Smooth muscle cell (in vitro differentiated cells): ENCODE measurements around the gene FZD1. TPM values are rescaled to one million over a fixed set of nuclear protein-coding genes. Genes with fewer than 3 reads are reported as not detected.

Experiments used
- DNase-seq: peaks from one replicate; lab custom pipeline; 2025; ENCODE audit not compliant: unreplicated experiment; lab: John Stamatoyannopoulos, UW
- H2AFZ ChIP-seq: fragments of 200-600 bp; sonication (generic); 2 replicates; pipeline ENCODE4 v1.6.0; 2016; ENCODE audit warnings: antibody characterized with exemption, low read depth, mild to moderate bottlenecking
- H3F3A ChIP-seq: fragments of 200-600 bp; sonication (generic); 2 replicates; pipeline ENCODE4 v1.6.0; 2017; ENCODE audit warnings: antibody characterized with exemption, low read depth
- H3K27ac ChIP-seq: fragments of 200-600 bp; sonication (generic); 2 replicates; pipeline ENCODE4 v1.5.1; 2016; ENCODE audit warnings: low read depth, mild to moderate bottlenecking
- H3K27me3 ChIP-seq: fragments of 200-600 bp; sonication (generic); 2 replicates; pipeline ENCODE4 v1.6.1; 2016; ENCODE audit warnings: low read depth, mild to moderate bottlenecking
- H3K36me3 ChIP-seq: fragments of 200-600 bp; sonication (generic); 2 replicates; pipeline ENCODE4 v1.5.1; 2016; ENCODE audit warnings: low read depth
- H3K4me1 ChIP-seq: fragments of 200-600 bp; sonication (generic); 2 replicates; pipeline ENCODE4 v1.5.1; 2016; ENCODE audit warnings: low read depth
- H3K4me2 ChIP-seq: fragments of 200-600 bp; sonication (generic); 2 replicates; pipeline ENCODE4 v1.6.0; 2016; ENCODE audit warnings: mild to moderate bottlenecking
- H3K4me3 ChIP-seq: fragments of 200-600 bp; sonication (generic); 2 replicates; pipeline ENCODE4 v1.5.1; 2016; ENCODE audit warnings: mild to moderate bottlenecking
- H3K79me2 ChIP-seq: fragments of 200-600 bp; sonication (generic); 2 replicates; pipeline ENCODE4 v1.6.0; 2016; ENCODE audit warnings: low read depth, mild to moderate bottlenecking
- H3K9ac ChIP-seq: fragments of 200-600 bp; sonication (generic); 2 replicates; pipeline ENCODE4 v1.6.0; 2016; ENCODE audit warnings: low read depth
- H3K9me3 ChIP-seq: fragments of 200-600 bp; sonication (generic); replicated peaks from 2 replicates; pipeline ENCODE4 v1.5.1; 2016; ENCODE audit warnings: low read depth
- H4K20me1 ChIP-seq: fragments of 200-600 bp; sonication (generic); 2 replicates; pipeline ENCODE4 v1.6.0; 2016; ENCODE audit warnings: low read depth
- WGBS: methylation state at CpG from one replicate; pipeline ENCODE4 v1.1.7; 2016; ENCODE audit warnings: low lambda C conversion rate; 5-methylcytosine and 5-hydroxymethylcytosine counted together
- polyA plus RNA-seq: library from polyadenylated mRNA; unstranded; fragments of >200 nt; fragmentation: Nextera tagmentation; extraction: Ambion mirVana; gene quantifications from 2 replicates; pipeline ENCODE4 v1.2.1, GENCODE V29; 2016
- total RNA-seq: library from RNA; depleted of rRNA; stranded (reverse); fragments of >200 nt; gene quantifications from 2 replicates; pipeline ENCODE4 v1.2.3, GENCODE V29; 2014
- TF ChIP-seq, protein P1 (sequence below): fragments of 200-600 bp; sonication (generic); IDR thresholded peaks from 2 replicates; pipeline ENCODE4 v1.5.1; 2017; ENCODE audit warnings: borderline replicate concordance, mild to moderate bottlenecking, antibody characterized with exemption; ENCODE audit not compliant: insufficient read depth, poor library complexity, severe bottlenecking

The FZD1 gene
- total and polyA plus RNA-seq, 2 experiments from 2014 or later, result 32.4 to 36.2 TPM

DNA sequence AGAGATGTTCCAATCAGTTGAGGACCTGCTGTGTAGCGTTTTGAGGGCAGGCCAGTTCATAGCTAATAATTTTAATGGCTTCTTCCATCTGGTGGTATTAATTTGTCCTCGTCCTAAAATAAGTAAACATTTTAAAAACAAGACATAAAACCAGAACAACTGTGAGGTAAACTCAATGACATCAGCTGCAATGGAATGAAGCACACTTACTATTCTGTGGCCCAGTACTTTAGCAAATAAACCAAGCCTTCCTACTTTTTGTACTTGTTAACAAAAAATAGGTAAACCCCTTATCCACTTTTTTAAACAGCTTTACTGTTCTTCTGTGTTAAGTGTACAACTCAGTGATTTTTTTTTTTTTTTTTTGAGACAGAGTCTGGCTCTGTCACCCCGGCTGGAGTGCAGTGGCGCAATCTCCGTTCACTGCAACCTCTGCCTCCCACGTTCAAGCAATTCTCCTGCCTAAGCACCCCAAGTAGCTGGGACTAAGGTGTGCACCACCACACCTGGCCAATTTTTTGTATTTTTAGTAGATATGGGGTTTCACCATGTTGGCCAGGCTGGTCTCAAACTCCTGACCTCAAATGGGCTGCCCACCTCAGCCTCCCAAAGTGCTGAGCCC lies 28.9 kb upstream of the FZD1 start:
- WGBS, result 87% methylated on average over 6 of the region's 6 CpGs
- no peak for DNase-seq
- H4K20me1 ChIP-seq, result no peaks in the 10 kb centered on the region

DNA sequence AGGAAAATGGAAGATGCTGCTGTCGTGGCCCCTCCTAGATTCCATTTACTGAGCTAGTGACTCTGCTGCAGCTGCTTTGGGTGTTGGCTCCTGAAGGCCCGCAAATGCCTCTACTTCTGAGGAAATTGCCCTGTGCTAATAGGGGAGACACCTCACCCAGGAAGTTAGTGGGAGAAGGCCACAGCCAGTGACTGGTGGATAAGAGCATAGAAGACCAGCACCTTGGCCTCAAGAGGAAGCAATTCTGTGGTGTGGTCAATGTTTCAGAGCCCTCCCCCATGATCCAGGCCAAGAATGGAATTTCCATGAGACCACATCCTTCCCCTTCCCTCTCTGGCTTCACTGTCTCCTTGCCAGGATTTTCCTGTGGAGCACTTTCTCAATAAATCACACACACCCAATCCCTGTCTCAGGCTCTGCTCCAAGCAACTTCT lies 25.0 kb upstream of the FZD1 start:
- no peak for DNase-seq
- Histone ChIP-seq H3K4me3 (no peak overlapping the region), H3K27me3 (peaks cover 4% of the 10 kb centered on the region), H3K27ac (no peak overlapping the region), H3K9me3 (no peaks in the 10 kb centered on the region), H2AFZ (no peak overlapping the region), H3K4me2 (no peak overlapping the region), H3K79me2 (no peaks in the 10 kb centered on the region), H3K9ac (no peak overlapping the region), H3K4me1 (no peaks in the 10 kb centered on the region), H4K20me1 (no peaks in the 10 kb centered on the region), H3K36me3 (no peaks in the 10 kb centered on the region), H3F3A (peaks cover 3% of the 10 kb centered on the region)
- 58% methylated on average over 2 of the region's 2 CpGs for WGBS
- TF ChIP-seq, protein P1, sequence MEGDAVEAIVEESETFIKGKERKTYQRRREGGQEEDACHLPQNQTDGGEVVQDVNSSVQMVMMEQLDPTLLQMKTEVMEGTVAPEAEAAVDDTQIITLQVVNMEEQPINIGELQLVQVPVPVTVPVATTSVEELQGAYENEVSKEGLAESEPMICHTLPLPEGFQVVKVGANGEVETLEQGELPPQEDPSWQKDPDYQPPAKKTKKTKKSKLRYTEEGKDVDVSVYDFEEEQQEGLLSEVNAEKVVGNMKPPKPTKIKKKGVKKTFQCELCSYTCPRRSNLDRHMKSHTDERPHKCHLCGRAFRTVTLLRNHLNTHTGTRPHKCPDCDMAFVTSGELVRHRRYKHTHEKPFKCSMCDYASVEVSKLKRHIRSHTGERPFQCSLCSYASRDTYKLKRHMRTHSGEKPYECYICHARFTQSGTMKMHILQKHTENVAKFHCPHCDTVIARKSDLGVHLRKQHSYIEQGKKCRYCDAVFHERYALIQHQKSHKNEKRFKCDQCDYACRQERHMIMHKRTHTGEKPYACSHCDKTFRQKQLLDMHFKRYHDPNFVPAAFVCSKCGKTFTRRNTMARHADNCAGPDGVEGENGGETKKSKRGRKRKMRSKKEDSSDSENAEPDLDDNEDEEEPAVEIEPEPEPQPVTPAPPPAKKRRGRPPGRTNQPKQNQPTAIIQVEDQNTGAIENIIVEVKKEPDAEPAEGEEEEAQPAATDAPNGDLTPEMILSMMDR, result no peak

More for the DNA sequence above, 28.9 kb upstream of the FZD1 start:
- H3K36me3 ChIP-seq, result no peaks in the 10 kb centered on the region
- no peaks in the 10 kb centered on the region for H3K79me2 ChIP-seq
- no peaks in the 10 kb centered on the region for H3K9me3 ChIP-seq
- no peaks in the 10 kb centered on the region for H3F3A ChIP-seq
- H3K4me1 ChIP-seq, result no peaks in the 10 kb centered on the region
- no peak overlapping the region for H3K4me2 ChIP-seq
- H3K27me3 ChIP-seq, result peaks cover 4% of the 10 kb centered on the region
- no peak overlapping the region for H3K27ac ChIP-seq
- TF ChIP-seq, protein P1, result no peak
- no peak overlapping the region for H3K4me3 ChIP-seq
- H2AFZ ChIP-seq, result no peak overlapping the region
- no peak overlapping the region for H3K9ac ChIP-seq

DNA sequence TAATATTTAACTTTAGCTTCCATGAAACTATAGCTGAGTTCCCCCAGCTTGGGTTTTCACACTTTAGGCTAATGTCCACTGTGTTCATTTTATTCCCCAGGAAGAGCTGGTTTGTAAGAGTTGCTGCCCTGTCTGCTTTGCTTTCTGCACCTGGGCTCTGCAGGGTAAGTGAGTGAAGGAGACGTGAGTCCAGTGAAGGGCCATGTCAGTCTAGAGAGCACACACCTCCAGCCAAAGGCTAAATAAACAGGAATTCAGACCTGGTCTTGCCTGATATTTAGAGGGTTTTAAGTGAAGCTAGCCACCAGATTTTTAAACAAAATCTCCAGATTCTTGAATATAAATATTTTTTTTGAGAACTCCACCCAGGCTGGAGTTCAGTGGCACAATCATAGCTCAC lies 24.5 kb upstream of the FZD1 start:
- Histone ChIP-seq H3K4me2 (no peak overlapping the region), H3K27ac (no peak overlapping the region), H3K9ac (no peak overlapping the region), H3K4me1 (no peaks in the 10 kb centered on the region), H2AFZ (no peak overlapping the region), H4K20me1 (no peaks in the 10 kb centered on the region), H3K4me3 (no peak overlapping the region), H3K9me3 (no peaks in the 10 kb centered on the region), H3K79me2 (no peaks in the 10 kb centered on the region), H3K36me3 (no peaks in the 10 kb centered on the region), H3F3A (peaks cover 3% of the 10 kb centered on the region), H3K27me3 (no peaks in the 10 kb centered on the region)
- TF ChIP-seq, protein P1, result no peak
- no peak for DNase-seq
- WGBS, result 96% methylated on average over 1 of the region's 1 CpG

- DNase-seq, result no peak
- H3K4me3 ChIP-seq, result no peak overlapping the region
- H3K4me2 ChIP-seq, result no peak overlapping the region
- H4K20me1 ChIP-seq, result no peaks in the 10 kb centered on the region
- no peaks in the 10 kb centered on the region for H3K79me2 ChIP-seq
- H3F3A ChIP-seq, result peaks cover 3% of the 10 kb centered on the region
- no peak overlapping the region for H3K9ac ChIP-seq
- no peaks in the 10 kb centered on the region for H3K4me1 ChIP-seq
- 55% methylated on average over 2 of the region's 2 CpGs for WGBS
- peak overlapping the region; percentile 41 for H2AFZ ChIP-seq
- no peaks in the 10 kb centered on the region for H3K27me3 ChIP-seq
- no peaks in the 10 kb centered on the region for H3K36me3 ChIP-seq
- H3K9me3 ChIP-seq, result no peaks in the 10 kb centered on the region
- TF ChIP-seq, protein P1, result no peak
- H3K27ac ChIP-seq, result no peak overlapping the region
Observed at GRCh38 chr7:91240376-91240941, 23.8 kb upstream of the FZD1 start.
